ENCODE data around the gene PPIP5K1.

PPIP5K1 gene

GRCh38 chr15:43484455-43484854 lies 105.6 kb downstream of the PPIP5K1 start:
- DNase-seq: no peak
